ENCODE results near the gene CELA3A. TPM values are rescaled to one million over a fixed set of nuclear protein-coding genes. Genes with fewer than 3 reads are reported as not detected.

CELA3A gene
- not detected in 5 replicates for total RNA-seq (2022; extraction: Qiagen RNA extraction)

GRCh38 chr1:22001409-22001808 lies at the start of gene CELA3A:
Gene CELA3A (plus strand): TSS chr1:22001657. CDS start chr1:22001675, 18 bp downstream.

GRCh38 chr1:21976703-21977239 lies 24.7 kb upstream of the CELA3A start, which contains the start of gene CELA3B:
Gene CELA3B (plus strand): TSS chr1:21977022. CDS start chr1:21977040, 18 bp downstream.

GRCh38 chr1:22052115-22053016 lies 50.9 kb downstream of the CELA3A start, which contains the start of gene CDC42:
Gene CDC42 (plus strand): TSS chr1:22052709. CDS start chr1:22078479, 25,770 bp downstream.

Other genes starting within 250 kb of the CELA3A start
- 13.9 to 20.6 TPM (median 16.5 TPM) in 5 replicates for gene USP48, start 218.5 kb upstream of the CELA3A start, total RNA-seq (2022; extraction: Qiagen RNA extraction)
- 0.02 to 0.18 TPM (median 0.09 TPM) in 5 replicates for gene LDLRAD2, start 189.4 kb upstream of the CELA3A start, total RNA-seq (2022; extraction: Qiagen RNA extraction)
- 65.1 to 81.4 TPM (median 77.4 TPM) in 5 replicates for gene HSPG2, start 64.3 kb upstream of the CELA3A start, total RNA-seq (2022; extraction: Qiagen RNA extraction)
- gene CELA3B, start 24.6 kb upstream of the CELA3A start, total RNA-seq (2022; extraction: Qiagen RNA extraction), result not detected in 5 replicates
- 150 to 217 TPM (median 161 TPM) in 5 replicates for gene CDC42, start 51.1 kb downstream of the CELA3A start, total RNA-seq (2022; extraction: Qiagen RNA extraction)
- 0.10 to 0.44 TPM (median 0.23 TPM) in 5 replicates for gene WNT4, start 141.4 kb downstream of the CELA3A start, total RNA-seq (2022; extraction: Qiagen RNA extraction)

All from A549 treated with Hydrocortisone at 1 μM for 4 hours (cell line).